Liver (tissue), 9 donors: ENCODE data around the gene ASB13. TPM values are rescaled to one million over a fixed set of nuclear protein-coding genes. Genes with fewer than 3 reads are reported as not detected.

Source experiments
- DNase-seq: peaks from one replicate; pipeline ENCODE4 v3.0.0-alpha.2; 2017; ENCODE audit warnings: low spot score
- H3K27ac ChIP-seq, 2 donors: one replicate each; pipeline ENCODE4 v1.7.0; 2013; ENCODE audit warnings: inconsistent platforms in 2 of 2, low read length in 2 of 2, control low read depth in 1 of 2, low read depth in 1 of 2, mild to moderate bottlenecking in 1 of 2
- H3K27me3 ChIP-seq, 4 donors: one replicate each; pipeline versions ENCODE4 v1.6.1 to v1.7.0; 2013; ENCODE audit warnings: low read length in 3 of 4, inconsistent platforms in 1 of 4, mild to moderate bottlenecking in 1 of 4, moderate library complexity in 1 of 4; ENCODE audit not compliant: control insufficient read depth in 4 of 4, insufficient read depth in 4 of 4
- H3K36me3 ChIP-seq, 4 donors: one replicate each; pipeline versions ENCODE4 v1.6.1 to v1.7.0; 2013; ENCODE audit warnings: low read length in 3 of 4, mild to moderate bottlenecking in 3 of 4, low read depth in 1 of 4, moderate library complexity in 1 of 4; ENCODE audit not compliant: control insufficient read depth in 4 of 4, insufficient read depth in 3 of 4
- H3K4me1 ChIP-seq, 4 donors: one replicate each; pipeline versions ENCODE4 v1.6.1 to v1.7.0; 2013; ENCODE audit warnings: low read length in 3 of 4, mild to moderate bottlenecking in 3 of 4, moderate library complexity in 1 of 4; ENCODE audit not compliant: control insufficient read depth in 4 of 4, insufficient read depth in 4 of 4
- H3K4me3 ChIP-seq, 3 donors: one replicate each; pipeline versions ENCODE4 v1.6.1 to v1.7.0; 2013; ENCODE audit warnings: low read length in 3 of 3, control low read depth in 1 of 3, low read depth in 1 of 3, mild to moderate bottlenecking in 1 of 3
- H3K9ac ChIP-seq, 2 donors: one replicate each; pipeline ENCODE4 v1.7.0; 2013; ENCODE audit warnings: low read length in 2 of 2, mild to moderate bottlenecking in 2 of 2, moderate library complexity in 2 of 2, control low read depth in 1 of 2, low read depth in 1 of 2
- H3K9me3 ChIP-seq, 4 donors: one replicate each; pipeline versions ENCODE4 v1.6.1 to v1.7.0; 2013; ENCODE audit warnings: low read length in 3 of 4; ENCODE audit not compliant: control insufficient read depth in 4 of 4
- EGR1 ChIP-seq, 2 donors: IDR thresholded peaks; 2 replicates each; pipeline ENCODE4 v1.6.1; 2016 to 2018; ENCODE audit warnings: antibody characterized with exemption in 2 of 2, low read depth in 2 of 2
- FOXA1 ChIP-seq: IDR thresholded peaks from 2 replicates; pipeline ENCODE4 v1.6.1; 2016; ENCODE audit warnings: antibody characterized with exemption
- FOXA2 ChIP-seq: IDR thresholded peaks from 2 replicates; pipeline ENCODE4 v1.6.1; 2016; ENCODE audit warnings: antibody characterized with exemption
- GABPA ChIP-seq, 2 donors: IDR thresholded peaks in 1 of 2; conservative IDR thresholded peaks in 1 of 2; 2 replicates each; pipeline ENCODE4 v1.6.1; 2016; ENCODE audit warnings: antibody characterized with exemption in 2 of 2, mild to moderate bottlenecking in 1 of 2, moderate library complexity in 1 of 2
- HNF4A ChIP-seq, 2 donors: conservative IDR thresholded peaks; 2 replicates each; pipeline ENCODE4 v1.6.1; 2016; ENCODE audit warnings: antibody characterized with exemption in 2 of 2, mild to moderate bottlenecking in 2 of 2
- HNF4G ChIP-seq: IDR thresholded peaks from 2 replicates; pipeline ENCODE4 v1.6.1; 2016; ENCODE audit warnings: antibody characterized with exemption
- NR2F2 ChIP-seq: IDR thresholded peaks from 2 replicates; pipeline ENCODE4 v1.6.1; 2016; ENCODE audit warnings: antibody characterized with exemption
- RAD21 ChIP-seq, 2 donors: IDR thresholded peaks; 2 replicates each; pipeline ENCODE4 v1.6.1; 2016; ENCODE audit warnings: antibody characterized with exemption in 2 of 2, mild to moderate bottlenecking in 2 of 2
- RXRA ChIP-seq, 2 donors: IDR thresholded peaks; 2 replicates each; pipeline ENCODE4 v1.6.1; 2017 to 2018; ENCODE audit warnings: antibody characterized with exemption in 2 of 2, mild to moderate bottlenecking in 1 of 2
- SP1 ChIP-seq: IDR thresholded peaks from 2 replicates; pipeline ENCODE4 v1.6.1; 2018; ENCODE audit warnings: antibody characterized with exemption, mild to moderate bottlenecking
- TAF1 ChIP-seq: conservative IDR thresholded peaks from 2 replicates; pipeline ENCODE4 v1.6.1; 2016; ENCODE audit warnings: antibody characterized with exemption, mild to moderate bottlenecking
- YY1 ChIP-seq: IDR thresholded peaks from 2 replicates; pipeline ENCODE4 v1.6.1; 2016; ENCODE audit warnings: antibody characterized with exemption, mild to moderate bottlenecking
- WGBS: extraction: QIAGEN DNeasy Blood & Tissue Kit; methylation state at CpG from one replicate; pipeline ENCODE4 v1.1.7; 2013; 5-methylcytosine and 5-hydroxymethylcytosine counted together
- polyA plus RNA-seq, 2 donors: library from polyadenylated mRNA; stranded (reverse) in 1 of 2; unstranded in 1 of 2; fragments of 200-250 nt in 1 of 2; fragments of >200 nt in 1 of 2; fragmentation: Nextera tagmentation in 1 of 2; extraction: Ambion mirVana in 1 of 2; gene quantifications; one replicate each; pipeline versions ENCODE4 v1.2.1 to v1.2.3, GENCODE V29; 2013 to 2015
- total RNA-seq, 2 donors: library from RNA; depleted of rRNA; stranded (reverse); fragments of >200 nt; gene quantifications; one replicate each; pipeline ENCODE4 v1.2.3, GENCODE V29; 2014
- TF ChIP-seq, protein P1 (sequence below): IDR thresholded peaks from 2 replicates; pipeline ENCODE4 v1.6.1; 2016; ENCODE audit warnings: antibody characterized with exemption, mild to moderate bottlenecking
- TF ChIP-seq, protein P2 (sequence below): IDR thresholded peaks from 2 replicates; pipeline ENCODE4 v1.6.1; 2016; ENCODE audit warnings: antibody characterized with exemption
- TF ChIP-seq, protein P3 (sequence below): fragments of 150-350 bp; IDR thresholded peaks from 2 replicates; pipeline ENCODE4 v1.5.1; 2017; ENCODE audit warnings: improper control_type of control experiment, low read depth, low read length; ENCODE audit not compliant: missing input control
- donor health status: healthy.
- donor health status: healthy.
- donor health status: healthy.
- donor health status: healthy.
- donor health status: healthy.

ASB13 gene
- total and polyA plus RNA-seq, 4 donors, result 8.5 to 48.3 (median 42.5) TPM

DNA sequence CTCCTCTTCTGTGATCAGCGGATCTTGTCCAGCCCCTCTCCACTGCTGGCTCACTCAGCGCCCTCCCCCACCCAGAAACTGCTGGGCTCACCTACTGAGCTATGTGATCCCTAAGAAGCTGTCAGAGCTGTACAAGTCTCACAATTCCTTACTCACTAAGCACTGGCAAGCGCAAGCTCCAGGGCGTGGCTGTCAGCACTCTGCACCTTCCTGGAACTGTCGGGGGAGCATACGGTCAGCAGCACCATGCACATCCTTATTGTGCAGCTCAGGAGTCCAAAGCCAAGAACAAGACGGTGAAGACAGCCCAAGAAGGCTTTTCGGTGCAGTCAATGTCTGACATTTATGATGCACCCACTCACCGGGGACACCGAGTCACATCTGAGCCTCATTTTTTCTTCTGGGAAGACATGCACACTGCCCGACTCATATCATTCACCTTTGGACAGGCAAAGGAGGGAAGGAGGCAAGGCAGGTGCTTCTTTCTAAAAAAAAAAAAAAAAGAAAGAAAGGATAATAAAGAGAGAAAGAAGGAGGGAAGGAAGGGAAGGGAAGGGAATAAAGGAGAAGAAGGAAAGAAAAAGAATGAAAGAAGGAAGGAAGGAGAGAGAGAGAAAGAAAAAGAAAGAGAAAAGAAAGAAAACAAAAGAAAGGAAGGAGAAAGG is 56.3 kb downstream of the ASB13 start:
- DNase-seq, result no peak
- WGBS, result 84% methylated on average over 11 of the region's 11 CpGs
- peak overlapping the region in 1 of 2 donors; percentile 3 for H3K27ac ChIP-seq

DNA sequence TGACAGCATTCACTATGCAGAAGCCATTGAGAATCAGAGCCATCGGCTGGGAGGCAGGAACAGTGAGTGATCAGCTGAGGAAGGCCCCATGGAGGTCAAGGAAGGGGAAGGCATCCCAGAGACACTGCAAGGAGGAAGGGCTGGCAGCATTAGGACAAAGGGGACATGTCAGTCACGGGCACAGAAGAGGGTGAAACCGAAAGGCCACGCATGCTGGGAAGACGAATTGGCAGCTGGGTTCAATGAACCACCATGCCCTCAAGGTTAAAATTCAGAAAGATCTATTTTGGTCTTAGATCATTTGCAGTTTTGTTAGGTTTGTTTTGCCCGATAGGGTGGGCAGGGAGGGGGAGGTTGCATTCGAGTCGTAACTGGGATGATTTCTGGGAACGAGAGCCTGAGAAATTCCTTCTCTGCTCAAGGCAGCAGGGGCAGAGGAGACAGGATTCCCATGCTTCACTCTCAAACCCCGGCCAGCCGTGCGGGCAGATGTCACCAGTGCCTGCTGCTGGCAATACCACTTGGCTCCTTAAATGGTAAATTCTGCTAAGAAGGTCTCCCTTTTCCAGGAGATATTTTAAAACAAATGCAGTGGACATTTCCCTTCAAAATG is 57.7 kb downstream of the ASB13 start:
- H3K27ac ChIP-seq, result no peak overlapping the region
- no peak overlapping the region for H3K4me3 ChIP-seq
- no peaks in the 10 kb centered on the region for H3K27me3 ChIP-seq
- no peak for TF ChIP-seq GABPA (IDR thresholded peaks at IDR 0.05 in 1 of 2, conservative IDR thresholded peaks at IDR 0.05 in 1 of 2)
- peak; percentile 59 to 81 for TF ChIP-seq RXRA (IDR thresholded peaks at IDR 0.05)
- TF ChIP-seq HNF4A (conservative IDR thresholded peaks at IDR 0.05), result peak in 1 of 2 donors; percentile 43
- peak; percentile 21 for TF ChIP-seq YY1
- TF ChIP-seq NR2F2, result peak; percentile 68
- no peaks in the 10 kb centered on the region for H3K36me3 ChIP-seq
- DNase-seq, result no peak
- no peak overlapping the region for H3K9ac ChIP-seq
- no peaks in the 10 kb centered on the region for H3K9me3 ChIP-seq
- 48% methylated on average over 12 of the region's 12 CpGs for WGBS
- peaks cover 4 to 21% (median 8%) of the 10 kb centered on the region in 4 donors for H3K4me1 ChIP-seq

More for the DNA sequence above, 56.3 kb downstream of the ASB13 start:
- TF ChIP-seq FOXA1 (no peak), SP1 (no peak), RAD21 (IDR thresholded peaks at IDR 0.05) (no peak), YY1 (no peak), EGR1 (IDR thresholded peaks at IDR 0.05; ENCODE audit: low read depth in 2 of 2) (no peak), RXRA (IDR thresholded peaks at IDR 0.05) (no peak)
- TF ChIP-seq, protein P1, sequence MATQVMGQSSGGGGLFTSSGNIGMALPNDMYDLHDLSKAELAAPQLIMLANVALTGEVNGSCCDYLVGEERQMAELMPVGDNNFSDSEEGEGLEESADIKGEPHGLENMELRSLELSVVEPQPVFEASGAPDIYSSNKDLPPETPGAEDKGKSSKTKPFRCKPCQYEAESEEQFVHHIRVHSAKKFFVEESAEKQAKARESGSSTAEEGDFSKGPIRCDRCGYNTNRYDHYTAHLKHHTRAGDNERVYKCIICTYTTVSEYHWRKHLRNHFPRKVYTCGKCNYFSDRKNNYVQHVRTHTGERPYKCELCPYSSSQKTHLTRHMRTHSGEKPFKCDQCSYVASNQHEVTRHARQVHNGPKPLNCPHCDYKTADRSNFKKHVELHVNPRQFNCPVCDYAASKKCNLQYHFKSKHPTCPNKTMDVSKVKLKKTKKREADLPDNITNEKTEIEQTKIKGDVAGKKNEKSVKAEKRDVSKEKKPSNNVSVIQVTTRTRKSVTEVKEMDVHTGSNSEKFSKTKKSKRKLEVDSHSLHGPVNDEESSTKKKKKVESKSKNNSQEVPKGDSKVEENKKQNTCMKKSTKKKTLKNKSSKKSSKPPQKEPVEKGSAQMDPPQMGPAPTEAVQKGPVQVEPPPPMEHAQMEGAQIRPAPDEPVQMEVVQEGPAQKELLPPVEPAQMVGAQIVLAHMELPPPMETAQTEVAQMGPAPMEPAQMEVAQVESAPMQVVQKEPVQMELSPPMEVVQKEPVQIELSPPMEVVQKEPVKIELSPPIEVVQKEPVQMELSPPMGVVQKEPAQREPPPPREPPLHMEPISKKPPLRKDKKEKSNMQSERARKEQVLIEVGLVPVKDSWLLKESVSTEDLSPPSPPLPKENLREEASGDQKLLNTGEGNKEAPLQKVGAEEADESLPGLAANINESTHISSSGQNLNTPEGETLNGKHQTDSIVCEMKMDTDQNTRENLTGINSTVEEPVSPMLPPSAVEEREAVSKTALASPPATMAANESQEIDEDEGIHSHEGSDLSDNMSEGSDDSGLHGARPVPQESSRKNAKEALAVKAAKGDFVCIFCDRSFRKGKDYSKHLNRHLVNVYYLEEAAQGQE, result no peak
- TF ChIP-seq, protein P2, sequence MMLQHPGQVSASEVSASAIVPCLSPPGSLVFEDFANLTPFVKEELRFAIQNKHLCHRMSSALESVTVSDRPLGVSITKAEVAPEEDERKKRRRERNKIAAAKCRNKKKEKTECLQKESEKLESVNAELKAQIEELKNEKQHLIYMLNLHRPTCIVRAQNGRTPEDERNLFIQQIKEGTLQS, result no peak
- Histone ChIP-seq H3K9me3 (no peaks in the 10 kb centered on the region), H3K4me1 (peaks cover 5 to 30% (median 16%) of the 10 kb centered on the region in 4 donors), H3K9ac (no peak overlapping the region), H3K36me3 (no peaks in the 10 kb centered on the region), H3K4me3 (no peak overlapping the region), H3K27me3 (no peaks in the 10 kb centered on the region)

DNA sequence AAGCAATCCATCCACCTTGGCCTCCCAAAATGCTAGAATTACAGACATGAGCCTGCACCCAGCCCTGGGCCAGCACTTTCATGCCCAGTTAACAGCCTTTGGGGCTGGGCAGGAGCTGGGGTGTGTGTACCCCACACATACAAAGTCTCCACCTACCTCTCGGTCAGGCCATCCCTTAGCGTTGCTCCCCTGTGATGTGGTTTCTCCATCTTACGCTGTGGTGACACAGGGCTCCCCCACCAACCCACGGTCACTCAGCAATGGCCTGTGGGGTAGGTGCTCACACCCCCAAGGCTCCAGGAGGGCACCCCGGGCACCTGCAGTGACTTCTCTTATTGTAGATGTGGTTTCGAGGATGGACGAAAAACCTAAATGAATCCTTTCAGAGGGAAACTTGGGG is 58.8 kb downstream of the ASB13 start:
- Histone ChIP-seq H3K27me3 (no peaks in the 10 kb centered on the region), H3K4me3 (no peak overlapping the region), H3K9me3 (no peaks in the 10 kb centered on the region), H3K4me1 (peaks cover 3 to 17% (median 5%) of the 10 kb centered on the region in 4 donors), H3K27ac (no peak overlapping the region), H3K36me3 (no peaks in the 10 kb centered on the region), H3K9ac (no peak overlapping the region)
- no peak for TF ChIP-seq EGR1 (IDR thresholded peaks at IDR 0.05; ENCODE audit: low read depth in 2 of 2)
- TF ChIP-seq, protein P2, result no peak
- no peak for TF ChIP-seq HNF4G
- TF ChIP-seq GABPA (IDR thresholded peaks at IDR 0.05 in 1 of 2, conservative IDR thresholded peaks at IDR 0.05 in 1 of 2), result no peak
- TF ChIP-seq HNF4A (conservative IDR thresholded peaks at IDR 0.05), result no peak
- no peak for TF ChIP-seq TAF1
- no peak for TF ChIP-seq FOXA2
- TF ChIP-seq, protein P3, sequence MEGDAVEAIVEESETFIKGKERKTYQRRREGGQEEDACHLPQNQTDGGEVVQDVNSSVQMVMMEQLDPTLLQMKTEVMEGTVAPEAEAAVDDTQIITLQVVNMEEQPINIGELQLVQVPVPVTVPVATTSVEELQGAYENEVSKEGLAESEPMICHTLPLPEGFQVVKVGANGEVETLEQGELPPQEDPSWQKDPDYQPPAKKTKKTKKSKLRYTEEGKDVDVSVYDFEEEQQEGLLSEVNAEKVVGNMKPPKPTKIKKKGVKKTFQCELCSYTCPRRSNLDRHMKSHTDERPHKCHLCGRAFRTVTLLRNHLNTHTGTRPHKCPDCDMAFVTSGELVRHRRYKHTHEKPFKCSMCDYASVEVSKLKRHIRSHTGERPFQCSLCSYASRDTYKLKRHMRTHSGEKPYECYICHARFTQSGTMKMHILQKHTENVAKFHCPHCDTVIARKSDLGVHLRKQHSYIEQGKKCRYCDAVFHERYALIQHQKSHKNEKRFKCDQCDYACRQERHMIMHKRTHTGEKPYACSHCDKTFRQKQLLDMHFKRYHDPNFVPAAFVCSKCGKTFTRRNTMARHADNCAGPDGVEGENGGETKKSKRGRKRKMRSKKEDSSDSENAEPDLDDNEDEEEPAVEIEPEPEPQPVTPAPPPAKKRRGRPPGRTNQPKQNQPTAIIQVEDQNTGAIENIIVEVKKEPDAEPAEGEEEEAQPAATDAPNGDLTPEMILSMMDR, result no peak
- no peak for DNase-seq
- 95% methylated on average over 7 of the region's 7 CpGs for WGBS
